Fibroblast of lung (primary cell): ENCODE measurements around the gene TBC1D5.

Experiments used
- EZH2 ChIP-seq: IDR thresholded peaks from 2 replicates; pipeline ENCODE4 v1.5.1; 2012; ENCODE audit warnings: low read length, control low read depth, mild to moderate bottlenecking; ENCODE audit errors: missing control alignments
- TF ChIP-seq, protein P1 (sequence below), 2 donors: IDR thresholded peaks in 1 of 2; conservative IDR thresholded peaks in 1 of 2; 1 replicate in 1 of 2; 2 replicates in 1 of 2; pipeline ENCODE4 v1.5.1; 2011 to 2012; ENCODE audit warnings: low read length in 2 of 2, control low read depth in 1 of 2, inconsistent platforms in 1 of 2, low read depth in 1 of 2, mild to moderate bottlenecking in 1 of 2

DNA sequence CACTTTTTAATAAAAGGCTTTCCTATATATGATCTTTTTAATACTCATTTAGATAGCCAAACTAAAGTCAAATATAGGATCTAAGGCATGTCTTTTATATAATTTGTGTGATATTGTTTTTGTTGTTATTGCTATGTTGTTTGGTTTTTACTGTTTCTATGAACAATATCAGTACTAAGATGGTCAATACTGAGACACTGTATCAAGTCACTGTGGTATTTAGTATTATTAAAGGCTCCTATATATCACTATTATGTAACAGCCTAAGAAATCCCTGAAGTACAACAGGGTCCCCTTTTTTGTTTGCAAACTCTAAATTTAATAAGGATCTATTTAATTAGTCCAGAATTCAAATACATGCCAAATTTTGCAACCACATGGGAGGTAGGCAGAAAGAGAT is 61.9 kb downstream of the TBC1D5 start:
- TF ChIP-seq, protein P1, sequence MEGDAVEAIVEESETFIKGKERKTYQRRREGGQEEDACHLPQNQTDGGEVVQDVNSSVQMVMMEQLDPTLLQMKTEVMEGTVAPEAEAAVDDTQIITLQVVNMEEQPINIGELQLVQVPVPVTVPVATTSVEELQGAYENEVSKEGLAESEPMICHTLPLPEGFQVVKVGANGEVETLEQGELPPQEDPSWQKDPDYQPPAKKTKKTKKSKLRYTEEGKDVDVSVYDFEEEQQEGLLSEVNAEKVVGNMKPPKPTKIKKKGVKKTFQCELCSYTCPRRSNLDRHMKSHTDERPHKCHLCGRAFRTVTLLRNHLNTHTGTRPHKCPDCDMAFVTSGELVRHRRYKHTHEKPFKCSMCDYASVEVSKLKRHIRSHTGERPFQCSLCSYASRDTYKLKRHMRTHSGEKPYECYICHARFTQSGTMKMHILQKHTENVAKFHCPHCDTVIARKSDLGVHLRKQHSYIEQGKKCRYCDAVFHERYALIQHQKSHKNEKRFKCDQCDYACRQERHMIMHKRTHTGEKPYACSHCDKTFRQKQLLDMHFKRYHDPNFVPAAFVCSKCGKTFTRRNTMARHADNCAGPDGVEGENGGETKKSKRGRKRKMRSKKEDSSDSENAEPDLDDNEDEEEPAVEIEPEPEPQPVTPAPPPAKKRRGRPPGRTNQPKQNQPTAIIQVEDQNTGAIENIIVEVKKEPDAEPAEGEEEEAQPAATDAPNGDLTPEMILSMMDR (conservative IDR thresholded peaks at IDR 0.05 in 1 of 2, IDR thresholded peaks at IDR 0.05 in 1 of 2; ENCODE audit: low read depth in 1 of 2, low read length in 2 of 2), result no peak
- no peak for TF ChIP-seq EZH2
